SK-N-SH (cell line): Measurements from ENCODE around the gene GPR39. TPM values are rescaled to one million over a fixed set of nuclear protein-coding genes. Genes with fewer than 3 reads are reported as not detected.

Source experiments
- CTCF ChIA-PET: fragments of 300-600, 350-600 bp; formaldehyde crosslinking; extraction: SDS; loops from one replicate; lab custom pipeline; 2021; lab: Yijun Ruan, JAX
- POLR2A ChIA-PET: fragments of 350-600 bp; sonication (Branson Sonifier 250); formaldehyde crosslinking; extraction: SDS; loops from one replicate; lab custom pipeline; 2020; ENCODE audit warnings: antibody characterized with exemption, inconsistent platforms; lab: Yijun Ruan, JAX
- DNase-seq: peaks from one replicate; pipeline ENCODE4 v3.0.0; 2012
- H2AFZ ChIP-seq: fragments of 200-600 bp; sonication (generic); 2 replicates; pipeline ENCODE4 v1.8.1; 2016; ENCODE audit warnings: antibody characterized with exemption, mild to moderate bottlenecking, low read depth
- H3F3A ChIP-seq: fragments of 200-600 bp; sonication (generic); replicated peaks from 2 replicates; pipeline ENCODE3; 2016; ENCODE audit warnings: antibody characterized with exemption, mild to moderate bottlenecking; ENCODE audit not compliant: insufficient read depth
- H3K27ac ChIP-seq, 2 experiments: fragments of 200-500 bp in 1 of 2; fragments of 200-600 bp in 1 of 2; sonication (Bioruptor generic) in 1 of 2; sonication (generic), shearing (Covaris generic) in 1 of 2; 2 replicates each; pipeline versions ENCODE4 v1.5.1 to v1.6.1; 2014 to 2016; ENCODE audit warnings: low read depth in 2 of 2, inconsistent platforms in 1 of 2, low read length in 1 of 2, mild to moderate bottlenecking in 1 of 2, mixed read lengths in 1 of 2
- H3K27me3 ChIP-seq: fragments of 200-600 bp; sonication (generic), shearing (Covaris generic); 2 replicates; pipeline ENCODE4 v1.6.1; 2016; ENCODE audit warnings: mixed run types; ENCODE audit not compliant: insufficient read depth
- H3K36me3 ChIP-seq, 2 experiments: fragments of 200-500 bp in 1 of 2; fragments of 200-600 bp in 1 of 2; sonication (Bioruptor generic) in 1 of 2; sonication (generic) in 1 of 2; replicated peaks in 1 of 2; 2 replicates each; pipeline versions ENCODE3 to v1.5.1; 2014 to 2016; ENCODE audit warnings: low read length in 1 of 2, mild to moderate bottlenecking in 1 of 2; ENCODE audit not compliant: insufficient read depth in 2 of 2, control insufficient read depth in 1 of 2
- H3K4me1 ChIP-seq, 2 experiments: fragments of 200-500 bp in 1 of 2; fragments of 200-600 bp in 1 of 2; sonication (Bioruptor generic) in 1 of 2; sonication (generic), shearing (Covaris generic) in 1 of 2; 2 replicates each; pipeline versions ENCODE4 v1.5.1 to v1.6.1; 2014 to 2016; ENCODE audit warnings: low read depth in 1 of 2, low read length in 1 of 2, mixed run types in 1 of 2; ENCODE audit not compliant: insufficient read depth in 2 of 2, control insufficient read depth in 1 of 2
- H3K4me2 ChIP-seq: fragments of 200-600 bp; sonication (generic), shearing (Covaris generic); 2 replicates; pipeline ENCODE4 v1.6.1; 2017; ENCODE audit warnings: mixed run types
- H3K4me3 ChIP-seq, 2 experiments: fragments of 200-500 bp in 1 of 2; fragments of 200-600 bp in 1 of 2; sonication (Bioruptor generic) in 1 of 2; sonication (generic), shearing (Covaris generic) in 1 of 2; 2 replicates each; pipeline versions ENCODE4 v1.5.1 to v1.8.1; 2014 to 2016; ENCODE audit warnings: low read depth in 2 of 2, inconsistent platforms in 1 of 2, low read length in 1 of 2, mild to moderate bottlenecking in 1 of 2, mixed read lengths in 1 of 2, moderate library complexity in 1 of 2
- H3K79me2 ChIP-seq: fragments of 200-600 bp; sonication (generic); 2 replicates; pipeline ENCODE4 v1.8.1; 2017; ENCODE audit warnings: mild to moderate bottlenecking; ENCODE audit not compliant: insufficient read depth
- H3K9ac ChIP-seq: fragments of 200-600 bp; sonication (generic); 2 replicates; pipeline ENCODE4 v1.6.1; 2017; ENCODE audit warnings: mixed run types
- H3K9me2 ChIP-seq: fragments of 200-600 bp; sonication (generic); 2 replicates; pipeline ENCODE4 v1.6.1; 2017; ENCODE audit warnings: mixed run types
- H3K9me3 ChIP-seq: fragments of 200-600 bp; sonication (generic); 2 replicates; pipeline ENCODE4 v1.6.1; 2017; ENCODE audit warnings: mixed run types, mild to moderate bottlenecking, moderate library complexity
- H4K20me1 ChIP-seq: fragments of 200-600 bp; sonication (generic); 2 replicates; pipeline ENCODE4 v1.6.1; 2017; ENCODE audit warnings: mild to moderate bottlenecking, mixed run types; ENCODE audit not compliant: insufficient read depth
- CTCF ChIP-seq: fragments of 200-600 bp; sonication (generic); IDR thresholded peaks from 2 replicates; pipeline ENCODE4 v1.6.1; 2017; ENCODE audit warnings: antibody characterized with exemption, mild to moderate bottlenecking, moderate library complexity
- ELF1 ChIP-seq: IDR thresholded peaks from 2 replicates; pipeline ENCODE4 v1.4.0; 2012
- EP300 ChIP-seq, 2 experiments: IDR thresholded peaks; 2 replicates each; pipeline versions ENCODE4 v1.4.0 to v1.6.1; 2012; ENCODE audit warnings: borderline replicate concordance in 1 of 2, low read depth in 1 of 2, low read length in 1 of 2
- FOSL2 ChIP-seq: IDR thresholded peaks from 2 replicates; pipeline ENCODE4 v1.4.0; 2012; ENCODE audit warnings: low read depth, mild to moderate bottlenecking, moderate library complexity, borderline replicate concordance
- FOXM1 ChIP-seq: IDR thresholded peaks from 2 replicates; pipeline ENCODE4 v1.4.0; 2012; ENCODE audit warnings: low read depth, mild to moderate bottlenecking
- GATA2 ChIP-seq: sonication (generic); formaldehyde crosslinking; IDR thresholded peaks from 2 replicates; pipeline ENCODE4 v1.5.0; 2020; ENCODE audit warnings: mild to moderate bottlenecking, missing genetic modification reagents
- JUND ChIP-seq: IDR thresholded peaks from 2 replicates; pipeline ENCODE4 v1.4.0; 2012
- MXI1 ChIP-seq: IDR thresholded peaks from 2 replicates; pipeline ENCODE4 v1.6.1; 2012; ENCODE audit warnings: mild to moderate bottlenecking, low read depth, low read length, improper control_type of control experiment
- NRF1 ChIP-seq: IDR thresholded peaks from 2 replicates; pipeline ENCODE4 v1.6.1; 2012; ENCODE audit warnings: low read depth, mild to moderate bottlenecking, low read length
- RAD21 ChIP-seq: IDR thresholded peaks from 2 replicates; pipeline ENCODE4 v1.6.1; 2012; ENCODE audit warnings: mild to moderate bottlenecking, low read length
- RCOR1 ChIP-seq: fragments of 150-350 bp; IDR thresholded peaks from 2 replicates; pipeline ENCODE4 v1.6.1; 2017; ENCODE audit warnings: antibody characterized with exemption, low read length
- RFX5 ChIP-seq: IDR thresholded peaks from 2 replicates; pipeline ENCODE4 v1.6.1; 2012; ENCODE audit warnings: mild to moderate bottlenecking, improper control_type of control experiment, low read length
- RXRA ChIP-seq: IDR thresholded peaks from 2 replicates; pipeline ENCODE4 v1.4.0; 2012; ENCODE audit warnings: low read depth, mild to moderate bottlenecking, borderline replicate concordance
- SIN3A ChIP-seq: IDR thresholded peaks from 2 replicates; pipeline ENCODE4 v1.6.1; 2012; ENCODE audit warnings: low read depth, mild to moderate bottlenecking, low read length, moderate library complexity, borderline replicate concordance
- SMC3 ChIP-seq: IDR thresholded peaks from 2 replicates; pipeline ENCODE4 v1.6.1; 2012; ENCODE audit warnings: low read depth, low read length, improper control_type of control experiment
- TAF1 ChIP-seq: IDR thresholded peaks from 2 replicates; pipeline ENCODE4 v1.6.1; 2012; ENCODE audit warnings: low read depth, mild to moderate bottlenecking, low read length, moderate library complexity, borderline replicate concordance
- WGBS: methylation state at CpG from one replicate; pipeline ENCODE4 v1.1.6; 2017; ENCODE audit warnings: low lambda C conversion rate; 5-methylcytosine and 5-hydroxymethylcytosine counted together
- polyA plus RNA-seq, 3 experiments: library from polyadenylated mRNA; depleted of rRNA; stranded (reverse); fragments of >200 nt; gene quantifications; 2 replicates each; pipeline ENCODE4 v1.2.3, GENCODE V29; 2012

GPR39 gene
- polyA plus RNA-seq, 1 of the 3 experiments (the other 2 are of a cell fraction): 2.3 TPM

DNA sequence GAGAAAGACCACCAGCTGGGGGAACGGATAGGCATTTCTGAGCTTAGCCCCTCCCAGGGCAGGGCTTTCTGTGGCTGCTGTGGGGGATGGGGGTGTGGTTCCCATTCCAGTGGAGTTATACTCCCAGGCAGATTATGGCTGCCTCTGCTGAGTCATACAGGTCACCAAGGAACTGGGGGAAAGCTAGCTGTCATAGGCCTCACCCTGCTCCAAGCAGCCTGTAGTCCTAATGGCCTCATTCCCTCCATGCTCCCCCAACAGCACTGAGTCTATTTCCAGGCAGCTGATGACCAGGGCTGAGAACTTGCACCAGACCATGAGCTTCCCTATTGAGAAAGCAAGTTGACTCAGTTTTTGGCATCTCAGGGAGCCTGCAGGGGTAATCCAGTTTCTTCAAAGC lies 87.1 kb downstream of the GPR39 start:
- H3K4me1 ChIP-seq: no peaks in the 10 kb centered on the region
- no peaks in the 10 kb centered on the region for H3K36me3 ChIP-seq
- H3K27ac ChIP-seq: no peak overlapping the region
- DNase-seq: no peak
- H3K9ac ChIP-seq: no peak overlapping the region
- H3K9me2 ChIP-seq: no peaks in the 10 kb centered on the region
- H3K79me2 ChIP-seq: no peaks in the 10 kb centered on the region
- ChIA-PET POLR2A (no interaction called here), CTCF (no interaction called here)
- no peaks in the 10 kb centered on the region for H3K9me3 ChIP-seq
- no peaks in the 10 kb centered on the region for H3K27me3 ChIP-seq
- H2AFZ ChIP-seq: no peak overlapping the region
- no peak overlapping the region for H3K4me3 ChIP-seq
- WGBS: no CpG with 5 or more reads among the region's 1 CpG
- no peak for TF ChIP-seq TAF1
- no peak for TF ChIP-seq JUND
- no peak for TF ChIP-seq NRF1
- no peak for TF ChIP-seq EP300 (IDR thresholded peaks at IDR 0.05; ENCODE audit: borderline replicate concordance in 1 of 2, low read depth in 1 of 2, low read length in 1 of 2)
- no peak for TF ChIP-seq CTCF
- TF ChIP-seq SMC3: no peak
- TF ChIP-seq RCOR1: no peak
- TF ChIP-seq ELF1: no peak
- TF ChIP-seq FOSL2: no peak
- TF ChIP-seq RAD21: no peak
- TF ChIP-seq MXI1: no peak
- TF ChIP-seq RFX5: no peak
- no peak for TF ChIP-seq RXRA
- no peaks in the 10 kb centered on the region for H3F3A ChIP-seq
- H4K20me1 ChIP-seq: no peaks in the 10 kb centered on the region
- no peak overlapping the region for H3K4me2 ChIP-seq

DNA sequence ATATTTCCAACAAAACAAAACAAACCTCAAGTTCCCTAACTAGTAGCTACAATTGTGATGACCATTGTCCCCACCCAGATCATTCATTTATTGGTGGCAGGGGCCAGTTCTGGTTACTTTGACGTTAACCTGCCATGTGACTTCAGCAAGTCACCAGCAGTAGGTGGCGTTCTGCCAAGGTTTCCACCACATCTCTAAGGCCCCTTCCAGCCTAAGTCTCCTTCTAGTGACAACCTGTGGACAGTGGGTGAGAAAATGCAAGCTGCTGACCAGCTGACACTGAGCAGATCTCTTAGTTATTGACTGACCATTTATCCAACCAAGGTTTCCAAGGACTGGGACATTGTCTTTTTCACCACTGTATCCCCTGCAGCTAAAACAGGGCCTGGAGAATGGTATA lies 98.4 kb downstream of the GPR39 start:
- 58% methylated on average over 2 of the region's 2 CpGs for WGBS
- Histone ChIP-seq H2AFZ (no peak overlapping the region), H3K27me3 (no peaks in the 10 kb centered on the region), H3K36me3 (no peaks in the 10 kb centered on the region), H3K27ac (no peak overlapping the region), H3K4me3 (no peak overlapping the region), H3K9me3 (no peaks in the 10 kb centered on the region), H3K4me2 (no peak overlapping the region), H3K9ac (no peak overlapping the region), H3K9me2 (no peaks in the 10 kb centered on the region), H3K79me2 (no peaks in the 10 kb centered on the region), H4K20me1 (no peaks in the 10 kb centered on the region), H3F3A (no peaks in the 10 kb centered on the region), H3K4me1 (peaks cover 0 to 7% of the 10 kb centered on the region in 2 experiments; a peak in 2 of 4 replicates)
- TF ChIP-seq RFX5 (no peak), SIN3A (no peak), FOXM1 (no peak), GATA2 (CRISPR knock-in tag) (no peak), NRF1 (no peak)
- ChIA-PET CTCF (no interaction called here), POLR2A (no interaction called here)
- no peak for DNase-seq
